ENCODE data around the gene CSAD. TPM values are rescaled to one million over a fixed set of nuclear protein-coding genes. Genes with fewer than 3 reads are reported as not detected.
"Not testable (repeated sequence)": the region's sequence is repeated elsewhere in the genome, so short reads cannot be mapped to it uniquely, and the experiment has no call there.

CSAD gene
- total RNA-seq, 2 donors from 2014 or later, result 16.8 to 19.7 TPM

GRCh38 chr12:53169644-53170043, 11.1 kb downstream of the CSAD start:
- ATAC-seq (no peak), DNase-seq (no peak)
- intact Hi-C loops (cut with DNase I), result no loop called here

DNA sequence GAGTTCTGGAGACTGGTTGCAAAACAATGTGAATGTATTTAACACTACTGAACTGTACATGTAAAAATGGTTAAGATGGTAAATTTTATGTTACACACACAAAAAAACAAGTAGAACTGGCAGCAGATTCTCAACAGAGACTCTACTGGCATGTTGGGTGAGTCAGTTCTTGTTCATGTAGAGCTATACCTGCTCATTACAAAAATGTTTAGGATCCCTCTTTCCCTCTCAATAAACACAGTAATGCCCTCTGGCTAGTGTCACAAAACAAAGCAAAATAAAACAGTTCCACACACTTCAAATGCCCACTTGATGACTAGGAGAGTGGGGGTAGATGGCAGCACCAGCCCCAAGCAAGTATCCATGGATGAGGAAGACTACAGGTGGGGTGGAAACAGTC, 13.9 kb downstream of the CSAD start:
- intact Hi-C loops (cut with DNase I), result no loop called here
- DNase-seq, result no peak
- ATAC-seq, result no peak

GRCh38 chr12:53163008-53163407, 17.7 kb downstream of the CSAD start:
- ATAC-seq; DNase-seq; intact Hi-C loops (cut with DNase I): not testable (repeated sequence)

DNA sequence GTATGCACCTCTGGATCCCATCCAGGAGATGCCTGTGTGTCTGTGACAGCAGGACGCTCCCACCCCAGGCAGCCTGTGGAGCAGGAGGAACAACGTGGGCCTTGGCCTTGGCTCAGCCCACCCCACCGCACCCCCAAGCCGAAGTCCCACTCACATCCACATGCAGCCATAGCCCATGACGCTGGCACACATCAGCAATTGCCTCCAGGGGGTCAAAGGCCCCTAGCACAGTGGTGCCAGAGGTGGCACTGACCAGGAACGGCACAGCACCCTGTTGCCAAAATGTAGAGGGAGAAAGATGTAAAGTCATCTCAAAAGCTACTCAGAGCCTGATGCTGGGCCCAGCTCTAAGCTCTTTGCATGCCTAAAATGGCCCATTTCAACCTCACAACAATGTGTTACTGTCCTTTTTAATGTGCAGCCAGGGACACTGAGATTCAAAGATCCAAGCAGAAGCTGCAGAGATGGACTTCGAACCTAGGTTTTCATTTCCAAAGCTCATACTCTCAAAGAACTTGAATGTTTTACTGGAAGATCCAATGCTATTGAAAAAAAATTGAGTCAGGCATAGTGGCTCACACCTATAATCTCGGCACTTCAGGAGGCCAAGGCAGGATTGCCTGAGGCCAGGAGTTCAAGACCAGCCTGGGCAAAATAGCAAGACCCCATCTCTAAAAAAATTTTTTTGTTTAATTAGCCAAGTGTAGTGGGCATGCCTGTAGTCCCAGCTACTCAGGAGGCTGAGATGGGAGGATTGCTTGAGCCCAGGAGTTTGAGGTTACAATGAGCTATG, 19.4 kb downstream of the CSAD start:
- ATAC-seq (no peak), DNase-seq (no peak)
- intact Hi-C loops (cut with DNase I), result no loop called here

DNA sequence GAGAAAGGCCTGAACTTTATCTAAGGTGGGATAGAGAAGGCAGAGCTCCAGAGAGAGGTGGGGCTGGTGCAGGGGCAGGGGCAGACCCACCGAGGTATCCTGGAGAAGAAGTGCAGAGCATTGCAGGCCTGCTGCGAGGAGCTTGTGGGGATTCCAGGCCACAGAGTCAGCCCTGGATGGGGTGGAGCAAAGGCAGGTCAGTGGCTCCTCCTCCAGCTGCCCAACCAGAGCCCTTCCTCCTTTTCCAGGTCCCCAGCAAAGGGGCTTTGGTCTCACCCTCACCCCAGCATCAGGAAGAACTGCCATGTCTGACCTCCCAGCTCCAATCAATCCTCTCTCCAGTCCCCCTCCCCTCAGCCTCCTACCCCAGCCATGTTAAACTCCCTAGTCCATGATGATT, 20.1 kb downstream of the CSAD start:
- no peak for ATAC-seq

DNA sequence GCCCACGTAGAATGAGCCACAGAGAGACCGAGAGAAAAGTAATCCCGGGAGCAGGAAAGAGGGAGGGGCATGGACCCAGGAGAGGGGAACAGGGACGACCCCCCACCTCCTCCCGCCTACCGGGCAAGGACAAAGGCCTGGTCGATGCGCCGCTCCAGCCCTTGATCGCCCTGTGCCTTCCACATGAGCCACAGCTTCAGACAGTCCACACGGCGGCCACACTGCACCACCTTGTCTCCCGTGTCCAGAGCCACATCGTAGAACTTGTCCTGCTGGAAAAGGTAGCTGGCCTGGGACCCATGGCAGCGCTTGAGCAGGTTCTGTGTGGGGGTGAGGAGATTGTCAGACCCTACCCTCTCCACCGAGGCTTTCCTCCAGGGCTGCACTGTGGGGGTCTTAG, 20.7 kb downstream of the CSAD start:
- DNase-seq, result no peak
- intact Hi-C loops (cut with DNase I), result loop anchor here (2.0 to 5.0 kb wide), 2 partner anchors 37 kb away; no protein-coding TSS in a partner anchor
- ATAC-seq, result peak in 1 of 2 donors; percentile 25

More for the DNA sequence above, 20.1 kb downstream of the CSAD start:
- DNase-seq, result no peak
- intact Hi-C loops (cut with DNase I), result no loop called here

GRCh38 chr12:53159195-53159839, 21.4 kb downstream of the CSAD start:
- ATAC-seq, result peak; percentile 88 to 91
- peak; percentile 84 for DNase-seq
- intact Hi-C loops (cut with DNase I), result loop anchor here (2.0 to 5.0 kb wide), 2 partner anchors 37 to 38 kb away; no protein-coding TSS in a partner anchor

- ATAC-seq (no peak), DNase-seq (no peak)
- intact Hi-C loops (cut with DNase I), result no loop called here
Measured at GRCh38 chr12:53152390-53152789, 28.3 kb downstream of the CSAD start.

DNA sequence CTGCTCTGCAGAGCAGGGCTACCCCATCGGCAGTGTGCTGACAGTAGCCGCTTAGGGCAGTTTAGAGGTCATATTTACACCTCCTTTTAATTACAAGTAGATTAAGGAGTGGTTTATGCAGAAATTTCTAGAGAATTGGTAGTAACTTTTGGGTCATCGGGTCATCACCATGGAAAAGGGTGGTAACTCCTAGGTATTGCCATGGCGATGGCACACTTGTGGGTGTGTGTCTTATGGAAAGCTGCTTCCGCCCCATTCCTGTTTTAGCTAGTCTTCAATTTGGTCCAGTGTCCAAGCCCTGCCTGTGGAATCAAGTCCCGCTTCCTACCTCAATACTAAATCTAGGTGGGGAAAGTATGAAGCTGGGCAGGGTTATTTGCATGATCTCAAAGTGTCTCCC, 29.7 kb downstream of the CSAD start:
- DNase-seq (no peak), ATAC-seq (no peak)
- intact Hi-C loops (cut with DNase I), result no loop called here

DNA sequence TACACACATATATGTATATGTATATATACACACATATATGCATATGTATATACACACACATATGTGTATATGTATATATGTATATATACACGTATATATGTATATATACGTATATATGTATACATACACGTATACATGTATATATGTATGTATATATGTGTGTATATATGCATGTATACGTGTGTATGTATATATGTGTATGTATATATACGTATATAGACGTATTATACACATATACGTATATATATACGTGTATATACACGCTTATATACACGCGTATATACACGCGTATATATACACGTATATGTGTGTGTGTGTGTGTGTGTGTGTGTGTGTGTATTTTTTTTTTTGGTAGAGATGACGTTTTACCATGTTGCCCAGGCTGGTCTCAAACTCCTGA, 33.1 kb downstream of the CSAD start:
- no peak for DNase-seq
- intact Hi-C loops (cut with DNase I), result no loop called here
- ATAC-seq, result no peak

GRCh38 chr12:53147181-53147580, 33.5 kb downstream of the CSAD start:
- ATAC-seq, result no peak
- intact Hi-C loops (cut with DNase I), result no loop called here
- DNase-seq, result no peak

GRCh38 chr12:53145383-53146260, 35.1 kb downstream of the CSAD start:
- intact Hi-C loops (cut with DNase I), result no loop called here
- no peak for DNase-seq
- no peak for ATAC-seq

- intact Hi-C loops (cut with DNase I), result no loop called here
- no peak for DNase-seq
- no peak for ATAC-seq
Measured at GRCh38 chr12:53143355-53143754, 37.4 kb downstream of the CSAD start.

DNA sequence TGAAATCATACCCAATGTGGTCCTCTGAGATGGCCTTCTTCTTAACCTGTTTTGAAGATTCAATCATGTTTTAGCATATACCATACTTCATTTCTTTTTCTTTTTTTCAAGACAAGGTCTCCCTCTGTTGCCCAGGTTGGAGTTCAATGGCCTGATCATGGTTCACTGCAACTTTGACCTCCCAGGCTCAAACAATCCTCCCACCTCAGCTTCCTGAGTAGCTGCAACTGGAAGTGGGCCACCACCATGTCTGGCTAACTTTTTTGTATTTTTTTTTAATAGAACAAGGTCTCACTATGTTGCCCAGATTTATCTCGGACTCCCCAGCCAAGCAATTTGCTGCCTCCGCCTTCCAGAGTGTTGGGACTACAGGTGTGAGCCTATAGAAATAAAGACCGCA, 47.0 kb downstream of the CSAD start:
- ATAC-seq, result no peak
- intact Hi-C loops (cut with DNase I), result no loop called here
- no peak for DNase-seq

GRCh38 chr12:53131844-53132243, 48.9 kb downstream of the CSAD start:
- DNase-seq (no peak), ATAC-seq (no peak)
- intact Hi-C loops (cut with DNase I), result no loop called here

GRCh38 chr12:53128780-53129569, 51.8 kb downstream of the CSAD start:
- ATAC-seq (no peak), DNase-seq (no peak)
- intact Hi-C loops (cut with DNase I), result no loop called here

DNA sequence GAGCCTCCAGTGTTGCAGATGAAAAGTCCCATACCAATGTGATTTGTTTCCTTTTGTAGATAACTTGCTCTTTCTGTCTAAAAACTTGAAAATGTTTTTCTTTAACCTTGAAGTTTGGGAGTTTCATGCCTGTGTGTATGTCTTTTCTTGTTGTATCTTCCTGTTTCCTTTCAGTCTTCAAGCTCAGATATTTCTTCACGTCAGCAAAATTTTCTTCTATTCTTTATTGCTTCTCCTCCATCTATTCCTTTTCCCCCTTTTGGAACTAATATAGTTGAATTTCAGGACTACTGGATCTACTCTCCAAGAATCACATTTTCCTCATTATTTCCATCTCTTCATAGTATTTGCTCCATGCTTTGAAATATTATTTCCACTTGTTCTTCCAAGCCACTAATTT, 53.6 kb downstream of the CSAD start:
- DNase-seq, result no peak
- intact Hi-C loops (cut with DNase I), result no loop called here
- ATAC-seq, result no peak

GRCh38 chr12:53124352-53124723, 56.4 kb downstream of the CSAD start:
- no peak for DNase-seq
- intact Hi-C loops (cut with DNase I), result no loop called here
- no peak for ATAC-seq
